DOHH2 (cell line): ENCODE measurements around the gene CEP78.
"Not testable (repeated sequence)": the region's sequence is repeated elsewhere in the genome, so short reads cannot be mapped to it uniquely, and the experiment has no call there.

Source experiments
- H3F3A ChIP-seq: fragments of 200-600 bp; sonication (generic), shearing (Covaris generic); 2 replicates; pipeline ENCODE4 v1.6.0; 2016; ENCODE audit warnings: antibody characterized with exemption, mild to moderate bottlenecking; ENCODE audit not compliant: control insufficient read depth, insufficient read depth
- H3K27ac ChIP-seq: fragments of 200-600 bp; sonication (generic); 2 replicates; pipeline ENCODE4 v1.5.1; 2014; ENCODE audit warnings: low read depth, mild to moderate bottlenecking, low read length, moderate library complexity
- H3K27me3 ChIP-seq: fragments of 200-600 bp; sonication (generic); 2 replicates; pipeline ENCODE4 v1.6.1; 2014; ENCODE audit warnings: mild to moderate bottlenecking, low read length, mixed read lengths; ENCODE audit not compliant: control insufficient read depth
- H3K36me3 ChIP-seq: fragments of 200-600 bp; sonication (generic); 2 replicates; pipeline ENCODE4 v1.6.1; 2014; ENCODE audit warnings: mild to moderate bottlenecking, low read length, moderate library complexity, mixed read lengths; ENCODE audit not compliant: control insufficient read depth
- H3K4me1 ChIP-seq: fragments of 200-600 bp; sonication (generic); 2 replicates; pipeline ENCODE4 v1.6.1; 2014; ENCODE audit warnings: mild to moderate bottlenecking, low read length, mixed read lengths; ENCODE audit not compliant: control insufficient read depth
- H3K4me2 ChIP-seq: fragments of 200-600 bp; sonication (generic); 2 replicates; pipeline ENCODE4 v1.6.0; 2014; ENCODE audit warnings: mild to moderate bottlenecking, low read length, moderate library complexity
- H3K4me3 ChIP-seq: fragments of 200-600 bp; sonication (generic); 2 replicates; pipeline ENCODE4 v1.5.1; 2014; ENCODE audit warnings: mild to moderate bottlenecking, low read length, mixed read lengths
- H3K79me2 ChIP-seq: fragments of 200-600 bp; sonication (generic); 2 replicates; pipeline ENCODE4 v1.6.1; 2014; ENCODE audit warnings: mild to moderate bottlenecking, low read length, mixed read lengths; ENCODE audit not compliant: control insufficient read depth
- H3K9me2 ChIP-seq: fragments of 200-600 bp; sonication (generic); replicated peaks from 2 replicates; pipeline ENCODE4 v1.6.1; 2014; ENCODE audit warnings: mild to moderate bottlenecking, low read length, mixed read lengths; ENCODE audit not compliant: control insufficient read depth
- H3K9me3 ChIP-seq: fragments of 200-600 bp; sonication (generic); 2 replicates; pipeline ENCODE4 v1.6.1; 2014; ENCODE audit warnings: antibody characterized with exemption, low read length, mixed read lengths; ENCODE audit not compliant: control insufficient read depth, insufficient read depth
- H4K20me1 ChIP-seq: fragments of 200-600 bp; sonication (generic); 2 replicates; pipeline ENCODE4 v1.6.0; 2014; ENCODE audit warnings: low read depth, mild to moderate bottlenecking, antibody characterized with exemption, low read length, moderate library complexity; ENCODE audit not compliant: control insufficient read depth, insufficient read depth
- CTCF ChIP-seq: fragments of 200-600 bp; sonication (generic); IDR thresholded peaks from one replicate; pipeline ENCODE4 v1.5.1; 2014; ENCODE audit warnings: antibody characterized with exemption, mild to moderate bottlenecking, low read depth, low read length; ENCODE audit not compliant: poor library complexity, severe bottlenecking
- EZH2phosphoT487 ChIP-seq: fragments of 200-600 bp; sonication (generic); IDR thresholded peaks from 2 replicates; pipeline ENCODE4 v1.6.1; 2017; ENCODE audit warnings: borderline replicate concordance, mild to moderate bottlenecking, antibody characterized with exemption, low read length, moderate library complexity, mixed read lengths

The CEP78 gene

GRCh38 chr9:78215706-78216105 is 20.2 kb upstream of the CEP78 start:
- Histone ChIP-seq H3K79me2 (no peaks in the 10 kb centered on the region), H3K4me3 (no peak overlapping the region), H3K9me2 (no peaks in the 10 kb centered on the region), H3K27me3 (no peaks in the 10 kb centered on the region), H3K4me2 (no peak overlapping the region), H4K20me1 (no peaks in the 10 kb centered on the region), H3K27ac (no peak overlapping the region), H3K36me3 (no peaks in the 10 kb centered on the region), H3K4me1 (peaks cover 31% of the 10 kb centered on the region), H3F3A (peaks cover 6% of the 10 kb centered on the region; the same call in 1 of the 2 replicates), H3K9me3 (no peaks in the 10 kb centered on the region)
- no peak for TF ChIP-seq CTCF
- no peak for TF ChIP-seq EZH2phosphoT487

GRCh38 chr9:78218890-78219289 is 17.0 kb upstream of the CEP78 start:
- H3K4me2 ChIP-seq, result no peak overlapping the region
- no peaks in the 10 kb centered on the region for H3K9me2 ChIP-seq
- H3F3A ChIP-seq, result no peaks in the 10 kb centered on the region
- H3K9me3 ChIP-seq, result peaks cover 7% of the 10 kb centered on the region; the same call in 1 of the 2 replicates
- no peaks in the 10 kb centered on the region for H3K79me2 ChIP-seq
- no peak overlapping the region for H3K27ac ChIP-seq
- no peak overlapping the region for H3K4me3 ChIP-seq
- H4K20me1 ChIP-seq, result no peaks in the 10 kb centered on the region
- no peaks in the 10 kb centered on the region for H3K27me3 ChIP-seq
- H3K4me1 ChIP-seq, result peaks cover 2% of the 10 kb centered on the region
- H3K36me3 ChIP-seq, result no peaks in the 10 kb centered on the region
- TF ChIP-seq CTCF (no peak), EZH2phosphoT487 (no peak)

- Histone ChIP-seq H3K4me1 (no peaks in the 10 kb centered on the region), H3F3A (no peaks in the 10 kb centered on the region), H3K27ac (no peak overlapping the region), H3K27me3 (no peaks in the 10 kb centered on the region), H4K20me1 (no peaks in the 10 kb centered on the region), H3K4me2 (no peak overlapping the region), H3K36me3 (no peaks in the 10 kb centered on the region), H3K79me2 (no peaks in the 10 kb centered on the region), H3K9me2 (no peaks in the 10 kb centered on the region), H3K4me3 (no peak overlapping the region), H3K9me3 (peaks cover 7% of the 10 kb centered on the region; the same call in 1 of the 2 replicates)
- TF ChIP-seq CTCF, result no peak
- TF ChIP-seq EZH2phosphoT487, result no peak
Measured at GRCh38 chr9:78221425-78221824, 14.4 kb upstream of the CEP78 start.

GRCh38 chr9:78221841-78222240 is 14.0 kb upstream of the CEP78 start:
- H4K20me1 ChIP-seq, H3K27ac ChIP-seq, H3K4me1 ChIP-seq, H3F3A ChIP-seq, H3K9me2 ChIP-seq, H3K9me3 ChIP-seq, H3K36me3 ChIP-seq, H3K27me3 ChIP-seq, H3K4me2 ChIP-seq, H3K79me2 ChIP-seq, H3K4me3 ChIP-seq: not testable (repeated sequence)
